NCI-H2171 (cell line): ENCODE measurements around the gene SRRM2.
A peak's percentile ranks its signal among the peaks of the same experiment; 100 is the strongest.

Experiments used
- DNase-seq: peaks from one replicate; lab custom pipeline; 2025; lab: John Stamatoyannopoulos, UW

SRRM2 gene

GRCh38 chr16:2762711-2763110, 10.3 kb downstream of the SRRM2 start:
- no peak for DNase-seq

- no peak for DNase-seq
Observed at GRCh38 chr16:2763173-2763572, 10.7 kb downstream of the SRRM2 start.

- DNase-seq: no peak
Observed at GRCh38 chr16:2764718-2765117, 12.3 kb downstream of the SRRM2 start.

GRCh38 chr16:2765462-2766404, 13.3 kb downstream of the SRRM2 start:
- no peak for DNase-seq

GRCh38 chr16:2766430-2767139, 14.1 kb downstream of the SRRM2 start:
- DNase-seq: no peak

GRCh38 chr16:2767140-2767731, 14.8 kb downstream of the SRRM2 start:
- DNase-seq: no peak

- no peak for DNase-seq
Observed at GRCh38 chr16:2767891-2768290, 15.5 kb downstream of the SRRM2 start.

GRCh38 chr16:2768403-2769089, 16.1 kb downstream of the SRRM2 start:
- no peak for DNase-seq

GRCh38 chr16:2769100-2769529, 16.7 kb downstream of the SRRM2 start:
- no peak for DNase-seq

GRCh38 chr16:2769675-2770056, 17.2 kb downstream of the SRRM2 start:
- no peak for DNase-seq

GRCh38 chr16:2770057-2770951, 17.9 kb downstream of the SRRM2 start:
- no peak for DNase-seq

- no peak for DNase-seq
Observed at GRCh38 chr16:2771496-2772402, 19.3 kb downstream of the SRRM2 start.

- no peak for DNase-seq
Observed at GRCh38 chr16:2773188-2773968, 20.9 kb downstream of the SRRM2 start.

- peak; percentile 77 for DNase-seq
Observed at GRCh38 chr16:2774161-2774891, 21.9 kb downstream of the SRRM2 start.

GRCh38 chr16:2775131-2775716, 22.8 kb downstream of the SRRM2 start:
- no peak for DNase-seq

- DNase-seq: no peak
Observed at GRCh38 chr16:2775765-2776499, 23.5 kb downstream of the SRRM2 start.

- no peak for DNase-seq
Observed at GRCh38 chr16:2776500-2777139, 24.2 kb downstream of the SRRM2 start.
